GM12873 (cell line): ENCODE measurements around the gene GSG1L.

ENCODE experiments used
- TF ChIP-seq, protein P1 (sequence below): IDR thresholded peaks from 2 replicates; pipeline ENCODE4 v1.5.1; 2012; ENCODE audit warnings: low read depth, mild to moderate bottlenecking, moderate library complexity, low read length, control low read depth; ENCODE audit not compliant: insufficient read depth; ENCODE audit errors: missing control alignments

The GSG1L gene

DNA sequence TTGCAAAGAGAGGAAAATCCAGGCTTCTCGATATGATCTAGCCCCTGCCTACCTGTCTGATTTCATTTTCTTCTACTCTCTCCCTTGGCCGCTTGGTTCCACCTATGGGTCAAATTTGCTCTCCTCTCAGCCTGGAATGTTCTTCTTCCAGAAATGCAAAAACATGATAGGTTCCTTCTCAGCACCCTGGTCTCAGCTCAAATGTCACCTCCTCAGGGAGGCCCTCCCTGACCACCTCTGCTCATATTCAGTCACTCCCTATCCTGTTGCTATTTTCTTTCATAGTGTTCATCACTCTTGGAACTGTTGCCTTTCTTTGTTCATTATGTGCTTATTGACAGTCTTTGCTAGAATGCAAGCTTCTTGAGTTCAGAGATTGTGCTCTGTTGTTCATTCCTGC lies 305.0 kb downstream of the GSG1L start:
- TF ChIP-seq, protein P1, sequence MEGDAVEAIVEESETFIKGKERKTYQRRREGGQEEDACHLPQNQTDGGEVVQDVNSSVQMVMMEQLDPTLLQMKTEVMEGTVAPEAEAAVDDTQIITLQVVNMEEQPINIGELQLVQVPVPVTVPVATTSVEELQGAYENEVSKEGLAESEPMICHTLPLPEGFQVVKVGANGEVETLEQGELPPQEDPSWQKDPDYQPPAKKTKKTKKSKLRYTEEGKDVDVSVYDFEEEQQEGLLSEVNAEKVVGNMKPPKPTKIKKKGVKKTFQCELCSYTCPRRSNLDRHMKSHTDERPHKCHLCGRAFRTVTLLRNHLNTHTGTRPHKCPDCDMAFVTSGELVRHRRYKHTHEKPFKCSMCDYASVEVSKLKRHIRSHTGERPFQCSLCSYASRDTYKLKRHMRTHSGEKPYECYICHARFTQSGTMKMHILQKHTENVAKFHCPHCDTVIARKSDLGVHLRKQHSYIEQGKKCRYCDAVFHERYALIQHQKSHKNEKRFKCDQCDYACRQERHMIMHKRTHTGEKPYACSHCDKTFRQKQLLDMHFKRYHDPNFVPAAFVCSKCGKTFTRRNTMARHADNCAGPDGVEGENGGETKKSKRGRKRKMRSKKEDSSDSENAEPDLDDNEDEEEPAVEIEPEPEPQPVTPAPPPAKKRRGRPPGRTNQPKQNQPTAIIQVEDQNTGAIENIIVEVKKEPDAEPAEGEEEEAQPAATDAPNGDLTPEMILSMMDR = no peak

DNA sequence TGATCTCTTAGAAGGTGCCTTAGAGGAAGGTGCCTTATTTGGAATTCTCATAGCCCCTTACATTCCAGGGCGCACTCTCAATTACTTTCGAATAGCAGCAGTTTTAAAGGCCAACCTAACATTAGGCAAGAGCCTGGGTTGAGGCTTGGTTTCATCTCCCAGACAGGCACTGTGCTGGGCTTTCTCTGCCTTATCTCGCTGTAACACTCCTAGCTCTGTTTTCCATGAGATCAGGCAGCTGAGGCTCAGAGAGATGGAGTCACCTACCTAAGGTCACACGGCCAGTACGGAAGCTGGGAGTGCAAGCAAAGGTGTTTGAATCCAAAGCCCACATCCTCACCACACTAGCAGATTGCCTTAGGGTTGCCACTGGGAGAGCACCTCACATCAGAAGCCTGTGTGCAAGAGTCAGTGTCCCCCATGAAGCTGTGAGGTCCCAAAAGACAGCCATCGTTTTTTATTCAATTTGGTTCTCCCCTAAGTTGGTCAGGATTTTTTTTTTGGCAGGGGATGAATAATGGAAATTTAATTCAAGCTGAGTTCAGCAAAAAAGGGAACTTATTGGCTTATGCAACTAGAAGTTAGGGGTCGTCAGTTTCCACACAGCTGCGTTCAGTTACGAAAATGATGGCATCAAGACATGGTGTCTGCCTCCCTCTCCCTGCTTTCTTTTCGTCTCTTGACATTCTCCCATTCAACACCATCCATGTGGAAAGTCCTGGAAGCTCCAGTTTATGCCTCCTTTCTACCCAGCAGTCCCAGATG lies 307.1 kb downstream of the GSG1L start:
- TF ChIP-seq, protein P1 = no peak

DNA sequence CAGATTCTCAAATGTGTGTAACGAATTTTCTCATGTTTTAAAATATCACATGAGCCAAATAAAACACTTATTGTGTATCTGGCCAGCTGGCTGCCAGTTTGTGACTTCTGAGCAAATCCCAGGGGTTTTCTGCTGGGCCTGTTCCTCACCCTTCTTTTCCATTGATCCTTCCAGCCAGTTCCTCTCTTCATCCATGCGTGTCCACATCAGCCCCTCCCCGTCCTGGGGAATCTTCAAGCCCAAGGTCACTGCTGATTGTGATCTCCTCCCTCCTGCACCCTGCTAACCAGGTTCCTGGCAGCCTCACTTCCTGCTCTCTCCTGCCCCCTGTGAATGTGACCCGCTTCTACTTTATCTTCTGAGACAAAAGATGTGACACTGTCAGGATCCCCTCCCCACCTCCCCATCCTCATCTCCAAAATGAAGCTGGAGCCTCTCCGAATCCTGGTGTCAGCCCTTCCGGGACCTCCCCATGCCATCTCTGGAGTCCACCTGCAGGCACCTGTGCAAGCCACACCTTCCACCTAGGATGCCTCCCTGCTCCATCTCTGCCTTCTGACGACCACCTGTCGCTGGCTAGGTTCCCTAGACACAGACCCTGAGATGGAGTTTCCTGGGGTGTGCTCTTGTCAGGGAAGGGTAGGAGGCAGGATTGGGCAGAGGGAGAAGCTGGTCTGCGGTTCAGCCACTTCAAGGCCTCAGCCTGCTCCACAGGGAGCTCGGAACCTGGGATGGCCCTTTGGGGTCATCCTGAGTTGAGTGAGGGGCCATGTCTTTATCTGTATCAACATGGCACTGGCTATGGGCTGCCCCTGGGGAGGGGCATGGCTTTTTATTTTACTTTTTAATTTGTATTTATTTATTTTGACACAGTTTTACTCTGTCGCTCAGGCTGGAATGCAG lies 308.5 kb downstream of the GSG1L start:
- TF ChIP-seq, protein P1 = no peak

DNA sequence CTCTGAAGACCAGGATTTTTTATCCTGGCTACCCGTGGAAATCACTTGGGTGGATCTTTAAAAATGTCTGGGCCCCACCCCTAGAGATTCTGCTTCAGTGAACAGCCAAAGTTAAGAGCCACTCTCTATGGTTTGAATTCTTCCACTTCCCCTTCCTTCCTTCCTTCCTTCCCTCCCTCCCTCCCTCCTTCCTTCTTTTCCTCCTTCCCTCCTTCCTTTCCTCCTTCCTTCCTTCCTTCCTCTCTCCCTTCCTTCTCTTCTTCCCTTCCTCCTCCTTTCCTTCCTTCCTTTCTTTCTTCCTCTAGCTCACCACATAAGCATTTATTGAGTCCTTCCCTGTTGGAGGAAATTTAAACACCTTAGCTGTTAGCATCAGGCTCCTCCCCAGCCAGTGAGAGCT lies 310.0 kb downstream of the GSG1L start:
- TF ChIP-seq, protein P1 = no peak

DNA sequence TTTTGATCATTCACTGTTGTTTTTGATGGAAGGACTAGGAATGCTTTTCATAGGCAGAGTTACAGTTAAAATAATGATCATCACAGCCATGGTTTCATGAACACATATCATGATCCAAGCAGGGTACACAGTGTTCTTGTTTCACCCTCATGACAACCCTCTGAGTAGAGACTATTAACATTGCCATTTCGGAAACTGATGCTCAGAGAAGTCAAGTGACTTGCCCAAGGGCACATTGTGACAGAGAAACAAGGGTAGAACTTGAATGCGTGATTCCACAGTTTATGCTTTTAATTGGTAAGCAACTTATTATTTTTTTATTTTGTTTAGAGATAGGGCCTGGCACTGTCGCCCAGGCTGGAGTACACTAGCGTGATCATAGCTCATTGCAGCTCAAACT lies 311.3 kb downstream of the GSG1L start:
- TF ChIP-seq, protein P1 = no peak

DNA sequence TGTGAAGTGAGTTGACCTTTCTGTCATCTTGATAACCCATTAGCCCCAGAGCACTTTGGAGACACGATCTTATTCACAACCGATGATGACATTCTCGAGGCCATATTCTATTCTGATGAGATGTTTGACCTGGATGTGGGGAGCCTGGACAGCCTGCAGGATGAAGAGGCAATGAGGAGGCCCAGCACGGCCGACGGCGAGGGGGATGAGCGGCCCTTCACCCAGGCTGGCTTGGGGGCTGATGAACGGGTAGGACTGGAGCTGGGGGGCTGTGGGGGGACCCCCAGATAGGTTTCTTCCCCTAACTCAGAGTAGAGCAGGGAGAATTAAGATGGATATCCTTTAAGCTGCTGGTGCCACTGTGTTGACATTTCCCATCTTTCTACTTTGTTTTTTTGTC lies 311.8 kb downstream of the GSG1L start:
- TF ChIP-seq, protein P1 = no peak

DNA sequence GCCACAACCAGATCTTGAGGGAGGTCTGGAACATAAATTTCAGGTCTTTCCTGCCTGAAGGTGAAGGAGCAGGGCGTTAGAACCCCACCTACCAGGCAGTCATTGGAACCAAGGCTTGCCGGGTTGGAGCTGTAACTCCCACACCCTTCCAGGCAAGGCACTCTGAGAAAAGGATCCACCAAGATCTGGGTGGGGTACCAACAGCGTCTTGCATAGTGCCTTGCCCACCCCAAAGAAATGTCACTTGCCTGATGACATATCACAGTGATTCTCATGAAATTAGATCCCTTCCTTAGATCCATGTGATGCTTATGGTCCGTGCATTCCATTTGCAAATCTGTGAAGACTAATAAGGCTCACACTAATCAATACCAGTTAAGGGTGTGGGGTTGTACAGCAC lies 312.3 kb downstream of the GSG1L start:
- TF ChIP-seq, protein P1 = no peak
